Left colon (tissue), 2 donors: ENCODE results near the gene TMEM234. TPM values are rescaled to one million over a fixed set of nuclear protein-coding genes. Genes with fewer than 3 reads are reported as not detected.

Experiments used
- ATAC-seq: fragments of 200-7000 bp; cut with Tn5 transposase; one replicate; pipeline ENCODE4 v1.9.1; 2020; ENCODE audit warnings: mild to moderate bottlenecking, moderate library complexity
- DNase-seq, 2 donors: peaks; one replicate each; pipeline ENCODE4 v3.0.0-alpha.2; 2020
- intact Hi-C, 2 donors: fragments of 100-400 bp; cut with DNase I in 1 of 2; cut with micrococcal nuclease in 1 of 2; formaldehyde crosslinking; loops; one replicate each; pipeline versions ENCODE4 v1.11.2 to v1.14.0; 2022; cut with DNase I, micrococcal nuclease
- total RNA-seq, 2 donors: library from RNA; stranded (reverse); fragmentation: NEBNext Ultra II Directional; extraction: Animal tissue kit (Norgen Biotek cat#: 25700); gene quantifications; one replicate each; pipeline ENCODE4 v1.2.1, GENCODE V29; 2021
- donor health status: DM: no; HTN: no; CAD: no.
- donor health status: DM: yes; HTN: yes; CAD: no.

TMEM234 gene
- total RNA-seq, 2 donors from 2014 or later, result 24.2 to 28.0 TPM

DNA sequence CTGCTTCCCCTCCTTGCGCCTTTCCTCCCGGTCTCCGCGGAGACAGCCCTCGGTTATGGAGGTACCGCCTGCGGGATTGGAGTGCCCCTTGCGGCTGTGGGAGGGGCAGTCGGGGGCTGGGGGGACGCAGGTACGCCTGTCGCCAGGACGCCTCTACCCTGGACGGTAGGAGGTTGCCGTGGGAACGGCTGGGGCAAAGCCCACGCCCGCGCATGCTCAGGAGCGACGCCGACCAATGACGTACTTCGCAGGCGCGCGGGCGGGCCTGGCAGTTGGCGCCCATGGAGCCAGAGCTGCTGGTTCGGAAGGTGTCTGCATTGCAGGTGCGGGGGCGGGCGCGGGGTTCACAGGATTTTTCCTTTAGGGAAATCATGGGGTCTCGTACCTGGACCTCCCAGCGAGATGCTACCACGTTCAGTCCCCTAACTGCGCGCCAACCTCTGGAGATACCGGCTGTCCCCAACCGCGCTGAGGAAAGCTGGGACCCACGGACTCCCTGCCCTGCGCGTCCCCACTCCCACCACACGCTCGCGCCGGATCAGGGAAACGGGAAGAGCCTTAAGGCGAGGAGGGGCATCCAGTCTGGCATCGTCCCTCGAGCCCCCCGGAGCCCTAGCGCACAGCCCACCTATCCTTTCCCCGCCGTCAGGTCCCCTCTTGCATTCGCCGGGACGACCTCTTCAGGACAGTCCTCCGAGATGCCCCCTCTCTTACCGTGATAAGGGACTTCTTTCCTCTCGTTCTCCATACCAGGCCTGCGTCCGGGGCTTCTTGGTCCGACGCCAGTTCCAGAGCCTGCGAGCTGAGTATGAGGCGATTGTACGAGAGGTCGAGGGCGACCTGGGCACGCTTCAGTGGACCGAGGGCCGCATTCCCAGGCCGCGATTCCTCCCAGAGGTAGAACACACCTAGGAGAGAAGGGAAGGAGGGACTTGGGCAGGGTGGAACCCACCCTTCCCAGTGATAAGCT is 16.5 kb downstream of the TMEM234 start, which contains the start of gene IQCC:
Gene IQCC (plus strand): TSS at position 271 of the 970 bp plus-strand sequence. CDS start 11 bp downstream, at position 282.
- peak; percentile 78 for ATAC-seq
- DNase-seq, result peak; percentile 87 to 91
- intact Hi-C loops, result no loop called here

GRCh38 chr1:32204943-32205361 is 17.2 kb downstream of the TMEM234 start:
- intact Hi-C loops, result no loop called here
- ATAC-seq, result peak; percentile 24
- DNase-seq, result peak in 1 of 2 donors; percentile 39

- DNase-seq, result peak; percentile 77 to 82
- ATAC-seq, result peak; percentile 17
- intact Hi-C loops, result no loop called here
Measured at GRCh38 chr1:32201011-32201855, 20.9 kb downstream of the TMEM234 start.

DNA sequence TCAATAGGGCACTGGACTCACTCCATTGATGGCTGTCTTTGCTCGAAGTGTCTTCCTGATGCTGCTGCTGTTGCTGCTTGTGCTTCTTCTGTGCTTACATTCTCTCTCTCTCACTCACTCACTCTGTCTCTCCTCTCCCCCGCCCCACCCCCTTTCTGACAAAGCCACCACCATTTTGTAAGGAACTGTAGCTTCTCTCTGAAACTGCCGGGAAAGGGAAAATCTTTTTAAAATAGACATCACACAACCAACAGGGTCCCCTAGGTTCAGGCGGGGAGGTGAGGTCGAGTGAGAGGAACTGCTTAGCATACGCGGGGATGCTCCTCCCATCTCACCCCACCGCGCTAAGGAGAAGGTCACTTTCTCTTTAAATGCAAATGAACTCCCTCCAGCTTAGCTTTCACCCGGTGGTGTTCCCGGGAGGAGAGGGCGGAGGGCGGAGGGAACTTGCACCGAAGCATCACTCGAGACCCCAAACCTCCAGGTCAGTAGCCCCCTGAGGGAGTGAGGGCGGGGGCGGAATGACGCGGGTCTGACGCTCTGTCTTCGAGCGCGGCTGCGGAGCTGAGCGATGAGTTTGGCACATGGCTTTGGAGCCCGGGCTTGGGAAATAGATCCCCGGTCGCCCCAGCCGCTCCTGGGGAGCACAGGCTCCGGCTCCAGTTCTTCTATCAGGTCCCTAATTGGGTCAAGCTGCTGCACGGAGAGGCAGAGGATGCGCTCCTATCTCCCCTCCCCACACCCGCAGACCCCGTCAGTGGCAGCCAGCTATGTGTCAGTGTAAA is 21.7 kb downstream of the TMEM234 start, which contains the start of gene CCDC28B:
Gene CCDC28B (plus strand): TSS at position 370 of the 785 bp plus-strand sequence. CDS start 1,341 bp downstream, outside the sequence.
- ATAC-seq (peak; percentile 43), DNase-seq (peak; percentile 49 to 56)
- intact Hi-C loops, result no loop called here

- DNase-seq, result peak; percentile 27 to 38
- ATAC-seq, result no peak
- intact Hi-C loops, result no loop called here
Measured at GRCh38 chr1:32199717-32200072, 22.5 kb downstream of the TMEM234 start.

- intact Hi-C loops, result no loop called here
- DNase-seq (no peak), ATAC-seq (no peak)
Measured at GRCh38 chr1:32199043-32199716, 23.0 kb downstream of the TMEM234 start.

- intact Hi-C loops, result no loop called here
- DNase-seq (no peak), ATAC-seq (no peak)
Measured at GRCh38 chr1:32198237-32199042, 23.7 kb downstream of the TMEM234 start.

- ATAC-seq, result no peak
- no peak for DNase-seq
- intact Hi-C loops, result no loop called here
Measured at GRCh38 chr1:32197837-32198236, 24.3 kb downstream of the TMEM234 start.

DNA sequence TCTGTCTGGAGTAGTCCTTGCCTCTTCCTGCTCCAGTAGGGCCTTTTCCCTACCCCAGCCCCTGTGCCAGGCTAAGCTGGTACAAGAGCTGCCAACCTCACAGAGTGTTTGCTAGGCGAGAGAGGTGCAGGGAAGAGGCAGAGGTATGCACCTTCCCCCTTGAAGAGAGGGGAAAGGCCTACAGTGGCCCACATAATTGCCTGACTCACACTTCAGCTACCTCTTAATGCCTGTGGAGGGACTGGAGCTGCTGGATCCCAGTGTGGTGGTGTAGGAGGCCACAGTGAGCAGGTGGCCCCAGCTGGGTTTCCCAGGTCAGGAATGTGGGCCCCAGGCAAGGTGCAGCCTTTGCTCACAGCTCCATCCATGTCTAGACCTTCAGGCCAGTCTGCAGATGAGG is 25.1 kb downstream of the TMEM234 start:
- ATAC-seq (no peak), DNase-seq (no peak)
- intact Hi-C loops, result no loop called here

- intact Hi-C loops, result no loop called here
- ATAC-seq, result no peak
Measured at GRCh38 chr1:32195972-32196823, 26.0 kb downstream of the TMEM234 start.

GRCh38 chr1:32195531-32195930 is 26.6 kb downstream of the TMEM234 start:
- ATAC-seq, result no peak
- intact Hi-C loops, result no loop called here

More at GRCh38 chr1:32195972-32196823, 26.0 kb downstream of the TMEM234 start:
- no peak for DNase-seq

GRCh38 chr1:32194984-32195383 is 27.2 kb downstream of the TMEM234 start:
- ATAC-seq (no peak), DNase-seq (no peak)
- intact Hi-C loops, result no loop called here

More at GRCh38 chr1:32195531-32195930, 26.6 kb downstream of the TMEM234 start:
- no peak for DNase-seq

DNA sequence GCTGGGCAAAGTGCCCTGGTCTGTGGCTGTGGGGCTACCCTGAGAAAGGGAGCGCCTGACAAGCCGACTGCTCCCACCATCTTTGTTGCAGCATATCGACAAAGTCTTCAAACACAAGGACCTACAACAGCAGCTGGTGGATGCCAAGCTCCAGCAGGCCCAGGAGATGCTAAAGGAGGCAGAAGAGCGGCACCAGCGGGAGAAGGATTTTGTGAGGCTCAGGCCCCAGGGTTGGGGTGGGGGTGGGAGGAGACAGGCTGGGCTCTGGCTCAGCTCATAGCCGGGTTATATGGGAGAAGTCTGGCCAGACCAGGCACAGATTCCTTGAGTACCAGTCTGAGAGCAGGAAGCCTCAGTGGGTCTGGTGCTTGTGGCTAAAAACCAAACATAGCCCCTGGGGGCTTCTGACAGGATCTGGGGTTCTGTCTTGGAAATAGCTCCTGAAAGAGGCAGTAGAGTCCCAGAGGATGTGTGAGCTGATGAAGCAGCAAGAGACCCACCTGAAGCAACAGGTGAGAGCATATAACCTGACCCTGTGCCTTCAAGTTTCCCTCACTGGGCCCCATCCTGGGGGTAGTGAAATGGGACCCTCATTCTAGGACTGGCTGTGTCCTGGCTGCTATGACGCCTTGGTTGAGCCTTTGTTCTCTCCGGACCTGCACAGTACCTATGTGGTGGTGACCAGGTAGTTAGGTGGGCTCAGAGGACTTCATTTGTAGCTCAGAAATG is 29.8 kb downstream of the TMEM234 start:
- intact Hi-C loops, result no loop called here
- DNase-seq (no peak), ATAC-seq (no peak)

GRCh38 chr1:32187850-32188249 is 34.3 kb downstream of the TMEM234 start:
- DNase-seq, result no peak
- intact Hi-C loops, result no loop called here
- ATAC-seq, result no peak

- ATAC-seq (no peak), DNase-seq (no peak)
- intact Hi-C loops, result no loop called here
Measured at GRCh38 chr1:32186491-32186890, 35.7 kb downstream of the TMEM234 start.

DNA sequence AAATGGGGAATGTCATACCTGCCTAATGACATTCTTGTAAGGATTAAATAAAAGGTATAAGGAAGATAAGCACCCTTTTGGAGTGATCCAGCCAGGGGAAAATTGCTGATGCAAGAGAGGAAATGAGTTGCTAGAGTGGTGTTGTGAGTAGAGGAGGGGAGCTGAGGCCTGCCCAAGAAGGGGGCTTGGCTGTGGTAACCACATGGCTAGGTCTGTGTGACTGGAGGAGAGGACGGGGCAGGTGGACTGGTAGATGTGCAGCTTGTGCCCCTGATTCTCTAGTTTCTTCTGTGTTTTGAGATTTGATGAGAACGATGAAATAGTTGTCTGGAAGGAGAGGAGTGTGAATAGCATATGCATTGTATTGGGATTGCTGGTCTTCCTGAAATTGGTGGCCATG is 36.1 kb downstream of the TMEM234 start:
- DNase-seq, result no peak
- intact Hi-C loops, result no loop called here
- ATAC-seq, result no peak
